ENCODE results near the gene THRA. TPM values are rescaled to one million over a fixed set of nuclear protein-coding genes. Genes with fewer than 3 reads are reported as not detected.

Gene THRA
- total RNA-seq, 4 donors from 2014 or later, result 19.7 to 124 (median 63.1) TPM

DNA sequence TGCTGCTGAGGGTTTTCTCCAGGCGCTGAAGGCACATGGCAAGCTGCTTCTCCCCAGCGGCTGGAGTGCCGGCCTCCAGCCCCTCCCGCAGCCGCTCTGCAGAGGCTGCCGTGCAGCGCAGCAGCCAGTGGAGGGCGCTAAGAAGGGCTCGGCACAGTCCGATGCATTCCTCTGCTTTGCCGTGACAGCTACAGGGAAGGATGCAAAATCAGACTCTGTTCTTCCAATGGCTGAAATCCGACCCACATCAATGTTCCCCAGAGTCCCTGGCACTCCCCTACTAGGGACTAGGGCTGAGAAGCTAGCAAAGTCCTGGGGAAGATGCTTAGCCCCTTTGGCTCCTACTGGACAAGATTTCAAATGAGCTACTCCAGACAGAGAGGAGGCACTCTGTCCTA, 27.6 kb upstream of the THRA start:
- no peaks in the 10 kb centered on the region for H3K9me3 ChIP-seq
- intact Hi-C loops (cut with DNase I; ENCODE audit: low total_unique reads), result no loop called here
- no peaks in the 10 kb centered on the region for H3K27me3 ChIP-seq
- H3K4me1 ChIP-seq, result no peaks in the 10 kb centered on the region
- no peak for DNase-seq
- H3K4me3 ChIP-seq, result no peak overlapping the region
- H3K27ac ChIP-seq, result no peak overlapping the region
- TF ChIP-seq, protein P1, sequence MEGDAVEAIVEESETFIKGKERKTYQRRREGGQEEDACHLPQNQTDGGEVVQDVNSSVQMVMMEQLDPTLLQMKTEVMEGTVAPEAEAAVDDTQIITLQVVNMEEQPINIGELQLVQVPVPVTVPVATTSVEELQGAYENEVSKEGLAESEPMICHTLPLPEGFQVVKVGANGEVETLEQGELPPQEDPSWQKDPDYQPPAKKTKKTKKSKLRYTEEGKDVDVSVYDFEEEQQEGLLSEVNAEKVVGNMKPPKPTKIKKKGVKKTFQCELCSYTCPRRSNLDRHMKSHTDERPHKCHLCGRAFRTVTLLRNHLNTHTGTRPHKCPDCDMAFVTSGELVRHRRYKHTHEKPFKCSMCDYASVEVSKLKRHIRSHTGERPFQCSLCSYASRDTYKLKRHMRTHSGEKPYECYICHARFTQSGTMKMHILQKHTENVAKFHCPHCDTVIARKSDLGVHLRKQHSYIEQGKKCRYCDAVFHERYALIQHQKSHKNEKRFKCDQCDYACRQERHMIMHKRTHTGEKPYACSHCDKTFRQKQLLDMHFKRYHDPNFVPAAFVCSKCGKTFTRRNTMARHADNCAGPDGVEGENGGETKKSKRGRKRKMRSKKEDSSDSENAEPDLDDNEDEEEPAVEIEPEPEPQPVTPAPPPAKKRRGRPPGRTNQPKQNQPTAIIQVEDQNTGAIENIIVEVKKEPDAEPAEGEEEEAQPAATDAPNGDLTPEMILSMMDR (IDR thresholded peaks at IDR 0.05), result peak in 1 of 4 experiments; percentile 24
- TF ChIP-seq POLR2A (IDR thresholded peaks at IDR 0.05), result no peak
- no peaks in the 10 kb centered on the region for H3K36me3 ChIP-seq

DNA sequence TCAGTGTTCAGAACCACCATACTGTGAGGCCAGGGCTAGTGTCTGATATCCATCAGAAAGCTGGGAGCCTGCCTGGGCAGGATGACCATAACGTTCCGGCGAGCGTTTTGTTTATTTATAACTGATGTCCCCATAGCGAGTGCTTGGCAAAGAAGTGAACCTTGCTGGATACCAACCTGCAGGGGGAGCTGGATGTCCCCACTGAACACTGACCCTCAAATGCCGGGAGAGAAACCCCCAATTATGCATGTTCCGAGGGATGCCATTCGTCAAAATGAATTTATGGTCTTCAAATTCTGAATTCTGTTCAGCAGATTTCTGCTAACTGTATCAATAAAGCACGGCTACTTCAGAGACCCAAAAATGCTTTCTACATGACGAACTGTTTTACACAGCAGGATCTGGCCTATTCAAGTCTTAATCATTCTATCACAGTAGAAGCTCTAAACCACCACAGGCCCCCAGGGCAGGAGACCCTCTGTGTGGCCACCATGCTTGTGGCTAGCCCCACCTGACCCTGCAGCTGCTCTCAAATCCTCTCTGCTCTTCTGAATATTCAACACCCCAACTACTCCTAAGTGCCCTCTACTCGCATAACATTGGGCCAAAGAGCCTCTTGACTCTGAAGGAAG, 23.8 kb upstream of the THRA start:
- no peak overlapping the region for H3K4me3 ChIP-seq
- TF ChIP-seq, protein P1 (IDR thresholded peaks at IDR 0.05), result peak; percentile 81 to 86 (median 83)
- no peak for TF ChIP-seq POLR2A (IDR thresholded peaks at IDR 0.05)
- DNase-seq, result peak; percentile 88 to 92
- no peaks in the 10 kb centered on the region for H3K4me1 ChIP-seq
- no peaks in the 10 kb centered on the region for H3K27me3 ChIP-seq
- H3K27ac ChIP-seq, result peak overlapping the region; percentile 83 to 86
- intact Hi-C loops (cut with DNase I; ENCODE audit: low total_unique reads), result no loop called here
- H3K36me3 ChIP-seq, result no peaks in the 10 kb centered on the region
- no peaks in the 10 kb centered on the region for H3K9me3 ChIP-seq

DNA sequence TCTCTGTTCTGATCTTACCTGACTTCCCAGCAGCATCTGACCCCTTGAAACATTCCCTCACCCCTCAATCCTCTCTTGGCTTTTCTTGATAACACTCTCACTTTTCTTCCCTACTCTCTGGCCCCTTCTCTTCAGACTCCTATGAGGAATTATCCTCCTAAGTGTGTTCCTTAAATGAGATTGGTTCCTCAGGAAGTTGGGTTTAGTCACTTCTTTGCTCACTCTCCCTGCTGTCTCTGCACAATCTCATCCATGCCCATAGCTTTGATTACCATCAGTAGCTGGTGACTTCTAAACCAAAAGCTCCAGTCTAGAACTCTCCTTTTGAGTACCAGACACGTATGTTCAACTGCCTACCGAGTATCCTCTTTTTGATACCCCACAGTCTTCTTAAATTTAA, 21.6 kb upstream of the THRA start:
- intact Hi-C loops (cut with DNase I; ENCODE audit: low total_unique reads), result no loop called here
- no peak overlapping the region for H3K27ac ChIP-seq
- H3K36me3 ChIP-seq, result no peaks in the 10 kb centered on the region
- no peak for DNase-seq
- no peaks in the 10 kb centered on the region for H3K4me1 ChIP-seq
- H3K27me3 ChIP-seq, result no peaks in the 10 kb centered on the region
- H3K9me3 ChIP-seq, result no peaks in the 10 kb centered on the region
- no peak for TF ChIP-seq POLR2A (IDR thresholded peaks at IDR 0.05)
- TF ChIP-seq, protein P1 (IDR thresholded peaks at IDR 0.05), result no peak
- H3K4me3 ChIP-seq, result no peak overlapping the region

DNA sequence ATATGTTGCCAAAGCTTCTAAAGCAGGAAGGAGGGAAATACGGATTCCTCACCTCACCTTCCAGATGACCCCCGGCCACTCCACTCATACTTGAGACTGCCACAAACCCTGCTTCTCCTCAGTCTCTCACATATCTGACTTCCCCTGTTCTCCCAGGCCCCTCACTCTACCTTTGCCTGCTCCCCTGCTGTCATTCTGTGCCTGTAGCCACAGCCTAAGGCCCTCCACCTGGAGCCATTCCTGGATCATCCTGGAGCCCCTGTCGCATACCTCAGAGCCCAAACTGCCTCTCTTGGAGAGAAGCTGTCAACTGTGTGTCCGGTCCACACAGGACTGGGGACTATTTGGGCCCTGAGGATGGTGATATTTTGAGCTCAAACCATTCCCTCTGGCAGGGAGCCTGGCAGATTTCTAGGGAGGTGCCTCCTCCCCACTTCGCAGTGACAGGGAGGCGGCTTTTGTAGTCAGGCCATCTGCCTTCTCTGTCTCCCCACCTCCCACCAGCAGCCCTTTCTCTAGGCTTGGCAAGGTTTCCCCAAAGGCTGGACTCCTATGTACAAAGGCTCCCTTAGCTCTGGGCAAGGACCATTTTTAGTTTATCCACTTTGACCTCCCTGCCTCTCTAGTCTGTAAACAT, 6.3 kb upstream of the THRA start:
- Histone ChIP-seq H3K4me3 (no peak overlapping the region), H3K27ac (peak overlapping the region; percentile 5 to 20), H3K9me3 (no peaks in the 10 kb centered on the region), H3K27me3 (no peaks in the 10 kb centered on the region), H3K4me1 (peaks cover 0 to 8% of the 10 kb centered on the region in 2 donors), H3K36me3 (no peaks in the 10 kb centered on the region)
- no peak for DNase-seq
- TF ChIP-seq, protein P1 (IDR thresholded peaks at IDR 0.05), result no peak
- TF ChIP-seq POLR2A (IDR thresholded peaks at IDR 0.05), result no peak
- intact Hi-C loops (cut with DNase I; ENCODE audit: low total_unique reads), result no loop called here

DNA sequence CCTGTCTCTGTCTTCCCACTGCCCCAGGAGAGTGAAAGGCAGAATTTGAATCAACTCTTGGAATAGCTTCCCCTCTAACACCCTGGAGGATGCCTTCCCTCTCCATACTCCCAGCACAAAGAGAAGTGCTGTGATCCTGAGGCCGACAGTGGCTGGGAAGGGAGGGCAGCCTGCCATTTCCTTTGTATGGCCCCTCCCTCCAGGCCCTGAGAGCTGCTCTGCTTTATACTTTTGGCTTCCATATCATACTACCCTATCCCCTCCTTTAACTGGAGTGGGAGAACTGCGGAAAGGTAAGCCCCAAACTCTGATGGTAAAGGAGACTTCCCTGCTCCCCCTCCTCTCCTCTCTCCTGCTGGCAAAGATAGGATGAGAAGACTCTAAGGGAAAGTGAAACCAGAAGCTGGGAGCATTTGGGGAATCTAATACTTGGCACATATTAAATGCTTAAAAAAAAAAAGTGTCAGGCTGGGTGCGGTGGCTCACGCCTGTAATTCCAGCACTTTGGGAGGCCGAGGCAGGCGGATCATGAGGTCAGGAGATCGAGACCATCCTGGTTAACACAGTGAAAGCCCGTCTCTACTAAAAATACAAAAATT, 4.5 kb upstream of the THRA start:
- Histone ChIP-seq H3K9me3 (no peaks in the 10 kb centered on the region), H3K36me3 (no peaks in the 10 kb centered on the region), H3K27ac (peak overlapping the region; percentile 80 to 93), H3K4me1 (peaks cover 0 to 6% of the 10 kb centered on the region in 2 donors), H3K27me3 (no peaks in the 10 kb centered on the region), H3K4me3 (no peak overlapping the region)
- no peak for TF ChIP-seq POLR2A (IDR thresholded peaks at IDR 0.05)
- TF ChIP-seq, protein P1 (IDR thresholded peaks at IDR 0.05), result no peak
- intact Hi-C loops (cut with DNase I; ENCODE audit: low total_unique reads), result no loop called here
- no peak for DNase-seq
